Embryonic facial prominence (tissue), 1 donor: ENCODE measurements around the gene FCRL1.

Source experiments
- DNase-seq: peaks from one replicate; pipeline ENCODE4 v3.0.0-alpha.2; 2016; ENCODE audit errors: extremely low spot score

FCRL1 gene, protein sequence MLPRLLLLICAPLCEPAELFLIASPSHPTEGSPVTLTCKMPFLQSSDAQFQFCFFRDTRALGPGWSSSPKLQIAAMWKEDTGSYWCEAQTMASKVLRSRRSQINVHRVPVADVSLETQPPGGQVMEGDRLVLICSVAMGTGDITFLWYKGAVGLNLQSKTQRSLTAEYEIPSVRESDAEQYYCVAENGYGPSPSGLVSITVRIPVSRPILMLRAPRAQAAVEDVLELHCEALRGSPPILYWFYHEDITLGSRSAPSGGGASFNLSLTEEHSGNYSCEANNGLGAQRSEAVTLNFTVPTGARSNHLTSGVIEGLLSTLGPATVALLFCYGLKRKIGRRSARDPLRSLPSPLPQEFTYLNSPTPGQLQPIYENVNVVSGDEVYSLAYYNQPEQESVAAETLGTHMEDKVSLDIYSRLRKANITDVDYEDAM

DNA sequence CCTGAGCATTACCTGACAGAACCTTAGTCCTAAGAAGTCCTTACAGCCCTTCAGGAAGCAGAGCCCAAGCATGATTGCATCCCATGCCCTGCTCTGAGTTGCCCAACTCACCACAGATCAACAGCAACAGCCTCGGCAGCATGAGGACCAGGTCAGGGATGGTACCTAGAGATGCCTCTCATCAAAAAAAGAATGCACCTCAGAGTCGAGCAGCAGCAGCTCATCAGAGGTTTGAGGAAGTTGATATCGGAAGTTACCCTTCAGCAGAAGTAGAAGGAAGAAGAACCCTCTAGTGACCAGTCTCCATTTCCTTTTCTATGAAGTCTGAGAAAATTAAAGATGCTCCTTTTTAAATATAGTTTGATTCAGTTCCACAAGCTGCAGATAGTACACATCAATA is at the start of gene FCRL1:
TSS of gene FCRL1 (minus strand) at position 225 of the 400 bp plus-strand sequence. CDS start at position 142, 83 bp downstream.
- no peak for DNase-seq

DNA sequence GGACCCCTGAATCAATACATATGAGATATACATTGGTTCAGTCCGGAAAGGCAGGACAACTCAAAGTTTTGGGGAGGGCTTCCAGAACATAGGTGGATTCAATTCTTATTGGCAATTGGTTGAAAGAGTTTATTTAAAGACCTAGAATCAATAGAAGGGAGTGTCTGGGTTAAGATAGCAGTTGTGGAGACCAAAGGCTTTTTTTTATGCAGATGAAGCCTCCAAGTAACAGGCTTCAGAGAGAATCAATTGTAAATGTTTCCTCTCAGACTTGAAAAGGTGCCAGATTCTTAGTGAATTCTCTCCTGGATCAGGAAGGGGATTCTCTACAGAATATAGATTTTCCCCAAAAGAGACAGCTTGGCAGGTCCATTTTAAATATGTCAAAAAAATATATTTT is 48.7 kb upstream of the FCRL1 start:
- no peak for DNase-seq

DNA sequence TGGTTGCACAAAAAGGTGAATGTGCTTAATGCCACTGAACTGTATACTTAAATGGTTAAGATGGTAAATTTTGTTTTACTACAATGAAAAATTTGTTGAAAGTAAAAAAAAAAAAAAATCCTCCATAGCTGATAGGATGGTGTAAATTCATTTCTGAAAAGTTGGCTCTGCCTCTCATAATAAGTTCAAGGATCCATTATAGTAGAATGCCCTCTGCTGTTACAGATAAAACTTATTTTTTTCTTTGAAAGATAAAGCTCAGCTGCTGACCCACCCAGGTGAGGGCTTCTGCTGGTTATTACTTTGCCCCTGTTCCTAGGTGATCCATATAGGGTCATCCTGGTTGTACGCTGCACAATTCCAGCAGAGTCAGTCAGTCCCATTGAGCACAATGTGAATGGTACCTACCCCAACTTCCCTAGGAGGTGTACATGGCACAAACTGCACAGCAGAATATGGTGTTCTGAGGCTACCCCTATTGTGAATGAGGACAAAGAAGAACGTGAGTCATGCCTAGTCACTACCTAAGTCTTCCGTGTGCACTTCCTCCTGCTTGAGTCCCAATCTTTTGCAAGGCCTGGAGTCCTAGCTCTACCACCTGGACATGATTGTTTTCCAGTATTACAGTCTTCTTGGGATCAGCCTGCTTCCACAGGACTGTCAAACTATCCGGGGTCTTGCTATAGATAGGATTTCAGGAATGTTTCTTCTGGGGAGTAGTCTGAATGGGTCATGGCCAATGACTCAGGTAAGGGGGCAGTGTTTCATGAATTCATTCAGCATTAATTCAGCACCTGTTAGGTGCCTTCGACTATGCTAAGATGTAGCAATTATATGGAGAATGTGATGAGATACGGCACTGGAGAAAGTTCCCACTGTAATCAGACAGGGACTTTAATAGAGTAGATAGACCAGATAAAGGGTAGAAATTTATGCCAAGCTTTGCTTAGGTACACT is 42.5 kb upstream of the FCRL1 start:
- DNase-seq: no peak

DNA sequence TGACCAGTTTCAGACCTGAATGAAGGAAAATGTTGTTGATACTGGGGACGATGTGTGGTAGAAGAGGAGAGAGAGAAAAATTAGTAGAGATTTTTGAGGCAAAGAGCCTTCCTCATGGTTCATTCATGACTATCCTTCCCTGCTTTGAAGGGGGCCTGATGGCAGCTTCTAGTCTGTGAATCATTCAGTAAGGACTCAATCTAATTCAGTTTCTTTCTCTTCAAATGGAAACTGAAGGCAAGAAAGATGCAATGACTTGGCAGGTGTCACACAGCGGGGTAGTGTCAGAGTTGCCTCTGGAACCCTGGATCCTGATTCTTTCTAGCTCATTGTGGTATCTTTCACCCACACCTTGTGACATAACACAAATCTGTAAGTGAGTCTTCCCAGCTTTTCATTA is 36.6 kb upstream of the FCRL1 start:
- no peak for DNase-seq

DNA sequence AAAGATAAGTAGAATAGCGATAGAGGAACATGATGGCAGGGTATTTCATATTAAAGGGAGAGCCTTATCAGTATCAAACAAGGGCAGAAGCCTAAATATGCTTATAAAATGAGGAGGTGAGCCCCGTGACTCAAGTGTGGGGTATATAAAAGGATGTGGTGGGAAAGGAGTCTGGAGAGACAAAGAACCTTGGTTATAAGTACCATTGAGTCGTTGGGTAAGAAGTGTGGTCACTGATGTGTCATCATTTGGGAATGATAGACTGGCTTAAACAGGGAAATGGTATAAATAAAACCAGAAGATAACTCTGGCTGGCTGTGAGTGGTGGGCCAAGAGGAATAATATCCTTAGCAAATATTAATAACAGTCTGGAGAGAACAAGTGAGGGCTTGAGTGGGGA is 32.6 kb upstream of the FCRL1 start:
- no peak for DNase-seq

DNA sequence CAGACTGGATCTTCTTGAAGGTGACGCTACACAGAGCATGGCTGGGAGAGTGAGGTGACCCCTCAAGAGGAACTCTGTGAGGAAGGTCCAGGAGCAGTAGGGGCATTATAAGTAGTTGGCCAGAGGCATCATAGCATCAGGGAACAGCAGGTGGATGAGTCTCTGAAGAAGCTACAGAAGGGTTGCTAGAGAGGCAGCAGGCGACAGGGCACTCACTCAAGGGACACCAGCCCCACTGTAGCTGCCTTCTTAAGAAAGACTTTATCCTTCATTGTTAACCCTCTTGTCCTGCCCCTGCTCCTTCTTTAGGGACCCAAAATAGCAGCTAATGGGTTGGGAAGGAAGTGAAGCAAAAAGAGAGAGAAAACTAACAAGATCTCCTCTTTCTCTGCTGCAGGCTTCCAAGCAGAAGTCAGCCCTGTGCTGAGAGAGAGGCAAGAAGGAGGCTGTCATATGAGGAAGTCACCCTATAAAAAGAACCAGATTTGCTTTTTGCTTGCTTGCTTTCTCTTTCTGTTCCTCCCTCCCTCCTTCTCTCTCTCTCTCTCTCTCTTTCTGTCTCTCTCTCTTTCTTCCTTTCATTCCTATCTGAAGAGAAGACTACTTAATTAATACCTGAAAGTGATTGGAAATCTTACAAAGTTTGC is 29.4 kb upstream of the FCRL1 start:
- no peak for DNase-seq

DNA sequence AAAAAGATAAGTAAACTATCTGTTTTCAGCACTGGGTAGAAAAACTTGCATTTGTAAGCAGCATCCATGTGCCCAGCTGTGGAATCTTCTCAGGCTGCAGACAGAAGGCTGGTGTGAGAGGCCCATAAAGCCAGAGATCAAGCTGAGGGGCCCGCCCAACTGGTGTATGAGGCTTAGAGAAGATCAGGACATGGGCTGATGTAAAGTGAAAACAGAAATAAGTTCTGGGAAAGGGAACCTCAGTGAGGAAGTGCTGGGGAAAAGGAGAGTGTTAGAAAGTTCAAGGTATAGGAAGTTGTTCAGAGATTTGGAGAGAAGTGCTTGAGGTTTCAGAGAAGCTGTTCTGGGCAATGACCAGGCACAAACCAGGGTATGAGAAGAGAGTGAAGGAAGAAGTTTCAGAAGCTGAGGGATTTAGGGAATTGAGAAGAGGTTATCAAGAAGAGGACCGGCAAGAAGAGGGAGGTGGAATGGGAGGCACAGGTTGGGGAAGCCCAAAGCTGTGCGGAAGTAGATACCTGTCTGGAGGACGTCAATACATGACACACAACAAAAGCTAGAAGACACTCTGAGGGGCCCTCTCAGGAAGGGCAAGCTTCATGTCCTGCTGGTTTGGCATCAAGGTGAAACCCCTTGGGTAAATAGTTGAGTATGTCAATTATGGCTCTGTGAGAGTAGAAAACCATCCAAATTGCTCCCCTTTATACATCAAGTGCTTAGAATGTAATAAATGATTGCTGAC is 24.3 kb upstream of the FCRL1 start:
- DNase-seq: no peak

DNA sequence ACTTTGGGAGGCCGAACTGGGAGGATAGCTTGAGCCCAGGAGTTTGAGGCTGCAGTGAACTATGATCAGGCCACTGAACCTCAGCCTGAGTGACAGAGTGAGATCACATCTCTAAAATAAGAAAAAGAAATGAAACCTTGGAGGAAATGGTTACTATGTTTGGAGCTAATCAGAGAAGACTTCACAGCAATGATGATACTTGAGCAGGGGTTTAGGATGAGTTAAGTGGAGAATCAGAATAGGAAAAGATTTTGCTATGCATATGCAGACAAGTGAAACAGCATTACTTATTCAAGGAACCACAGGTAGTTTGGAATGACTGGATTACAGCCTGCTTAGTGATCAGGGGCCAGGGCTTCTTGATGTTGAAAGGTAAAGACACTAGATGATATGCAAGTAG is 23.0 kb upstream of the FCRL1 start:
- no peak for DNase-seq

DNA sequence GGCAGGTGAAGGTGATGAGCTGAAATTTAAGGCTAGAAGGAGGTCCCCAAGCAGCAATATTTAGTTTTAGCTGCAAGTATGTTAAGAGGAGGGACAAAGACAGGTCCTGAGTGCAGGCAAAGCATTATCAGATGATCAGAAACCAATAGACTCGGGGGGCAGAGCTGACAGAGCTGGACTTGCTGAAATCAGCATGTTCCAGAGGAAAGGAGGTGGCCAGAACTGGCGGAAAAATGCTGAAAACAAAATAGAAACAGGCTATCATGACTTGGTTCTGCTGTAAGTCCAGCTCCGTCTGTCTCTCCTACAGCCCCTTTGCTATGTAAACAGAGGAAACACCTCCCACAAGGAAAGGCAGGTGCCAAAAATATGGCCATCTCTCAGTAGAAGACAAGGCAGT is 21.8 kb upstream of the FCRL1 start, which contains the start of gene CD5L:
TSS of gene CD5L (minus strand) at position 101 of the 400 bp plus-strand sequence. CDS start 107 bp downstream, outside the sequence.
- no peak for DNase-seq

DNA sequence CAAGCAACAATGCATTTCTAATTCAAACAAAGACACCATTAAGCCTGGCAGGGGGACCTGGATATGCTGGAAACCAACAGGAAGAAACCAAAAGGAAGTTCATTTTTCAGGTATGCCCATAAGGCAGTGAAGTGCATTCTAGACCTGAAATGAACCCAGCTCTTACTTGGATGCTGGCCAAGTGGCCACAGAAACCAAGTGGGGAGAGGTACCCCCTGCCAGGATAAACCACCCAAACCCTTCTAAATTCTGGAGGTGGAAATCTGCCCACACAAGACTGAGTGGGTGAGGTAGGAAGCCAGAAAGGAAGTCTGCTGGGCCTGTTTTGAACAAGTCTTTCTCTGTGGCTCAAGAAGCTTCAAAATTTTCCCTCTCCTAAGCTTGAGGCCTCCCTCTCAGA is 19.0 kb upstream of the FCRL1 start:
- no peak for DNase-seq

DNA sequence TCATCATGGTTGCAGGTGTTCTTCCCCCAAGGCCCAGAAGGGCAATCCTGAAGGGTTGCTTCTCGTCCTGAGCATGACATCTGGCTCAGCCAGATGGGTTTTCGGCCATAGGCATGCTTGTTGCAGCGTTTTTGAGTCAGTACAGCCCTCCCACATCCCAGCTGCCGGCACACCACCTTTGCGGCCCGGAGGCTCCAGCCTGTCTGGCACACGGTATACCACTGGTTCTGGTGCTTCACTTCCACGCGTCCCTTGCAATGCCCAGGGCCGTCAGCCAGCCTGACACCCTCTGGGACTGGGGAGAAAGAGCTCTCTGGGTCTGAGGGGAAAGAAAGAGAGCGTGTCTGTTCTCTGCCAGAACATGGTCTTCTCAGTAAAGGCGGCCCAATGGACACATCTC is 14.5 kb upstream of the FCRL1 start:
- no peak for DNase-seq

DNA sequence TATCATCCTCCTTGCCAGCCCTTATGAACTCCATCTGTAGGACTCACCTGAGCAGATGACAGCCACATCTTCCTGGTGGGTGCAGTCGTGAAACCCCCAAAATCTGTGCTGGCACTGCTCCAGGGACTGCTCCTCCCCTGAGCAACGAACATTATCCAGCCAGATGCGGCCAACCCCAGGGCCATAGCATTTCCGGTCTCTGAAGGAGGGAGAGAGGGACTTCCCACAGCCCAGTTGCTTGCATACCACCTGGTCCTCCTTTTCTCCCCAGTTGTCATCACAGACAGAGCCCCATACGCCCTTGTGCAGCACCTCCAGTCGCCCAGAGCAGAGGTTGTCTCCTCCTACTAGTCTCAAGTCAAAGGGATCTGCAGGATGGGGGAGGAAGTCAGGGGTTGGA is 13.2 kb upstream of the FCRL1 start:
- no peak for DNase-seq

DNA sequence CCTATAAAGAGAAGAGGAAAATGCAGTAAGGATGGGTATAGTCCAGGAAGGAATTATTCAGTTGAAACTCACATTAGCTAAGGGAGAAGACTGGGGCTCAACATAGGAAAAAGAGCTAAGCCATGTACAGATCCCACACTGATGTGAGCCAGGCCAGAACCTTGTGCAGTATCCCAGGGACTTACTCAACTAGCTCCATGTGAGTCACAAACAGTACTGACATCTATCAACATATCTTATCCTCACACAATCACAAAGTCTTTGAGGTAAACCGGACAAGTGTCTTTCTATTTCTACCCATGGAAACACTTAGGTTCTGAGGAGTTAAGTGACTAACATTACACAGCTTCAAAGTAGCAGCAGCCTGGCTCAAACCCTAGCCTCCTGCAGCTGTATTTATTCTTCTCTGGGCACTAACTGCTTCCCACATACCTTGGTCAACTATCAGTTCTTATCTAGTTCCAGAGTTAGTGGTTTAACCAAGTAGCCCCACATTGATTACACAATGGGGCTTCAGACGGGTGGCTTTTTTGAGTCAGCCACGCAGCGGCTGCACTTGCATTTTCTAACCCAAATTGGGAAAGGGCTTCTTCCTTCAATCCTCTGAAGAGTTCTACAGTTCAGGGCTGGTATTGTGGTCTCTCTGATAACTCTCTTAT is 12.2 kb upstream of the FCRL1 start:
- DNase-seq: no peak

DNA sequence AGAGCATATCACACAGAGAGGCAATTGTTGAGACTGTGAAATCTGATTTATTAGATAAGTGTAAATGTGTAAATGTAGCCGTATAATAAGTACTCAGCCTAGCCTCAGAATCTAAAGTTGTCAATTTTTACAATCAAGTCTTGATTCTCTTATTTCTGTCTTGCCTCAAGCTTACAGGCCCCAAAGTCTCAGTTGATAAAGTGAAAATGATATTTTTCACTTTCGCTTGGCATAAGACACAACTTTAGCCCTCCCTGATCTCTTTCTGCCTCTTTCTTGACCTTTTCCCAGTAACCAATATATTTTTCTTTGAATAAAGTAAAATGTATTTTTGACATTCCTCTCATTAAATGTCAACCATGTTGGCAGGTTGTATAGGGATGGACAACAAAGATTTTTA is 11.0 kb upstream of the FCRL1 start:
- no peak for DNase-seq

DNA sequence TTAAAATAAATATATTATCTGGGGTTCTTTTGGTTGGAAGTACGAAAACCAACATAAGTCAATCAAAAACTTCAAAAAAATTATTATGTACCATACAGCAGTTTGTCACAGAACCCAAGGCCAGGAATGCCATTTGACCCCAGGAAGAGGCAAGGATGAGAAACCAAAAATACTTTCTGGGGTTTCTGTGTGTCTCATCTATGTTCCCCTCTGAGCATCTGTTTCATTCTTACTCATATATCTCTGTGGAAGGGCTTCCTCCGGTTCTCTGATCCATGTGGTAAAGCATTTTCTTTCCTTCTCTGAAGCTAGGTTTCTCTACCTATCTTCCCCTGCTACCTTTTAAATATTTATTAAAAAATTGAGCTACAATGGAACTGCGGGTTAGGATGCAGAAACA is 9.8 kb upstream of the FCRL1 start:
- DNase-seq: no peak

DNA sequence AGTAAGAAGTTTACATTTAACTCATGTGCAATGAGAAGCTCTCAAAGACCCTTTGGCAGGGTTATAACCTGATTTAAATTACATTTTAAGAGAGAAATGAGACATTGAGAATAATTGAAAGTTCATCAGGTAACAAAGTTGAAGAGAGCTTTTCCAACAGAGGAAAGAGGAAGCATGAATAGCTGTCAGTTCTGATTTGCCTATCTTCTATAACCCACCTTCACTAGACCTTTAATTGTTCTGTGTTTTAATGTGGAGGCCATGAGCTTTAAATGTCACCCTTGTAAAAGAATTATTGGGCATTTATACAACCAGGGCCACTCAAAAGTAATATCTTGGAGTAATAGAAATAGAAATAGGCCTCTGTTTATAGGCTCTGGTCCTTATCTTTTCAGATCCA is 9.3 kb upstream of the FCRL1 start:
- DNase-seq: no peak

DNA sequence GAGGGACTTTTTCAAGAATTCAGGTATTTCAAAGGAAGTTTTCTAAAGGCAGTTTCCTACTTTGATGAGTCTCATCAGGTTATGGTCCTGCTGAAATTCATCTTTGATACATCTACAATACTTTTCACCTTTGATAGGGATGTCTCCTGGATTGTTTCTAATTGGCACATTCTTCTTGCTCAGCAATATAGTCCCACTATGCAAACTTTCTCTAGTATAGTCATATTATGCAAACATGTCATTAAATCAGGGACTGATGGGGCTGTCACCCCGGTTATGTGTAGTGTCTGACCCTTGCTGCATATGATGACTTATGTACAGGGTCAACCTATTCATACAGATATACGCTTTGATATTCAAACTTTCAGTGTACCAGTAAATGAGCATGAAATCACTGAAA is 379 bp upstream of the FCRL1 start:
- no peak for DNase-seq

DNA sequence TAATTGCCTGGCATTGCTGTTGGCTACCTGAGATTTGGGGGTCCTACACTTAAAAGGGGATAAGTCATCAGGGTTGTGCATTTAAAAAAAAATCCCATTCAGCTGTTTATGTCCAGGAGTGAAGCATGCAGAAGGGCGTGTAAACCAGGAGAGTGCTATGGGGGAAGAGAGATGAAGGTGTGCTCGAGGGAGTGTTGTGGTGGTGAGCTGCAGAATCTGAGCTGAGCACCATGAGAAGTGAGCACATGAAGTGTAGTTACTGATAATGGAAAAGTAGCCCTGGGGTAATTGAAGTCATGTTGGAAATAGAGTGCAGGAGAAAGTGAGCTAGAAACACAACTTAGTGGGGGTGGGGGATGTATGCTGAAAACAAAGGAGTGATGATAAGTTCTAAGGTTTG is 705 bp downstream of the FCRL1 start:
- DNase-seq: no peak

DNA sequence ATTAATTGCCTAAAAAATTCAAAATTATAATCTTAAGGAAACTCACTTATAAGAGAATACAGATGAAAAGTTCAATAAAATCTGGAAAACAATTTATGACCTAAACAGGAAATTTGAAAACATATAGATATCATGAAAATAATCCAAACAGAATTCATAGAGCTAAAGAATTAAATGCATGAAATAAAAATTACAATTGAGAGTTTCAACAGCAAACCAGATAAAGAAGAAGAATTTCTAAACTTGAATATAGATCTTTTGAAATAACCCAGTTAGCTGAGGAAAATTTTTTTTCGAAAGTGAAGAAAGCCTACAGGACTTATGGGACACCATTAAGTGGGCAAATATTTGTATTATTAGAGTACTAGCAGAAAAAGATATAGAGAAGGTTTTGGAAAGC is 6.7 kb downstream of the FCRL1 start:
- no peak for DNase-seq

DNA sequence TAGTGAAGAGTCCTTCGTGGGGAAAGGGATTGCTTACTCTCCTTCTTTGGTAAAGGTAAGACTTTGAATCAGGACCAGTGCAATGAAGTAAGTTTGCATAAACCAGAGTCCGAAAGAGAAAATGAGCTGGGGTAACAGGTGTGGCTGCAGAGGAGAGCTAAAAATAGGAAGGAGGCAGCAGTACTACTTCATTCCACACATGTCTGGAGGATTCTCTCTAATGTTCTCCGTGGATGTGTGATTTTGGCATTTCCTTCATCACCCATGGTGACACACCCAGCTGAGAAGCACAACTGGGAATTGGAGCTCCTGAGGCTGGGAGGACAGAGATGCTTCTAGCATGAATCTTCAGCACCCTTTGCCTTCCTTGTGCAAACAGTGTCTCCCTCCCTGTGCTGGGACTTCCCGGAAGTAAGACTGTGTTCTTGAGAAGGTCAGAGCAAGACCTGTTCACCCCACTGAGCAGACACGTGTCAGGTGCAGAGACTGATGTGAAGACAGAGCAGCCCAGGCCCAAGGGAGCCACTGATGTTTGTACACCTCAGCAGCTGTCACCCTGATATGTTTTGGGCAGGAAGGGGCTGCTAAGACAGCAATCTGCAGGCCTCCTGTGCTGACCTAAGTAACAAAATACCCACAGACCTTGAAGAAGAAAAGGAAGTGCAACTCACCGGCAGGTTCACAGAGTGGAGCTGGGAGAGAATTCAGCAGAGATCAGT is 13.3 kb downstream of the FCRL1 start:
- DNase-seq: no peak
